GM19463 (cell line): ENCODE measurements around the gene PALLD.
"Not testable (repeated sequence)": the region's sequence is repeated elsewhere in the genome, so short reads cannot be mapped to it uniquely, and the experiment has no call there.

Experiments
- ATAC-seq: cut with Tn5 transposase; IDR thresholded peaks from one replicate; pipeline ENCODE4 v1.9.1; 2021; ENCODE audit warnings: mild to moderate bottlenecking, moderate library complexity; ENCODE audit not compliant: unreplicated experiment

The PALLD gene

DNA sequence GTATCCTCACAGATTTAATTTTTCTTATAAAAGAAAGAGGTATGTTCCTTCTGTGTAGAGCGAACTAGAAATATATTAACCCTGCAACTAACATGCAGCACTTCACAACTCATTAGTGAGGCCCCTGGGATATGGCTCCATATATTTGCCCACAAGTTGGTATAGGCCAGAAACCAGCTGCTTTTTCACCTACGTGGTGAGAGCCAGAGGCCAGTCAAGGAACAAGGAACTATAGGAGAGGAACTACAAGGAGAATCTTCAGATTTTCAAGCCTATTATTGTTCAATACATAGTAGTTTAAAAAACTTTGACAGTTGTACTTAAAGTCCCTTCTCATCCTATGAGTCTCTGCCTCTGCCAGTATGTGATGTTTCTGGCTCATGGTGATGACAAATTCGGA is 307.3 kb downstream of the PALLD start:
- no peak for ATAC-seq

DNA sequence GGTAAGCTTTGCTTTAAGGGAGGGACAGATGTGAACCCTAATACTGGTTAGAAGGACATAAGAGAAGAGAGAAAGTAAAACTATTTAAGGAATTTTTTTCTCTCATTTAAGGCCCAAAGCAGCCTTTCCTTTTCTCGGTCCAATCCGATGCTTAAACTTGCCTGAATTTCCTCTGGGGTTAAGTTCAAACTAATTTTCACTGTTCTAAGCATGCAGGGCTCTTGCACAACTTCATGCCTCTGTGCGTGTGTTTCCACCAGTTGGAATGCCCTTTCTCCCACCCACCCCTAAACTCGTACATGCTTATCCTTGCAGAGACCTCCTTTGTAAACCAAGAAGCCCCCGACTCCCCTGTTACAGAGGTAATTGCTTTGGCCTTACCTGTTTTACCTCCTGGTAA is 308.5 kb downstream of the PALLD start:
- ATAC-seq, result no peak

DNA sequence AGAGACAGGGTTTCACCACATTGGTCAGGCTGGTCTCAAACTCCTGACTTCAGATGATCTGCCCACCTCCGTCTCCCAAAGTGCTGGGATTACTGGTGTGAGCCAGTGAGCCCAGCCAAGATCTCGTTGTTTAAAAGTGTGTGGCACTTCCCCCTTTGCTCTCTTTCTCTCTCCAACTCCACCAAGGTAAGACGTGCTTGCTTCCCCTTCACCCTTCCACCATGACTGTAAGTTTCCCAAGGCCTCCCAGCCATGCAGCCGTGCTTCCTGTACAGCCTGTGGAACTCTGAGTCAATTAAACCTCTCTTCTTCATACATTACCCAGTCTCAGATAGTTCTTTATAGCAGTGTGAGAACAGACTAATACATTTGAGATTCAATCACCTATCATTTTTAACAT is 309.4 kb downstream of the PALLD start:
- ATAC-seq, result not testable (repeated sequence)

DNA sequence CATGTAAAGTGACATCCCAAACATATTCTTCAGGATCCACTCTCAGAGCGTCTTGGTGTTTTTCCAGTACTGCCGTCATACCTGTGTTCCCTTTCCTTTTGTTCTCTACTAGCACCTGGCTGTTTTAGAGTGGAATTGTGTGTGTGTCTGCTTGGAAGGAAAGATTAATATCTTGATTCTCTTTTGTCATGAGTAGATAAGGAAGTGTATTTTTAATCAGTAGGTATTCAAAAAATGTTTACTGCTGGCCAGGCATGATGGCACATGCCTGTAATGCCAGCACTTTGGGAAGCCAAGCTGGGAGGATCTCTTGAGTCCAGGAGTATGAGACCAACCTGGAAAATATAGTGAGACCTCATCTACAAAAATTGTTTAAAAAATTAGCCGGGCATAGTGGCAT is 314.4 kb downstream of the PALLD start:
- ATAC-seq, result no peak

DNA sequence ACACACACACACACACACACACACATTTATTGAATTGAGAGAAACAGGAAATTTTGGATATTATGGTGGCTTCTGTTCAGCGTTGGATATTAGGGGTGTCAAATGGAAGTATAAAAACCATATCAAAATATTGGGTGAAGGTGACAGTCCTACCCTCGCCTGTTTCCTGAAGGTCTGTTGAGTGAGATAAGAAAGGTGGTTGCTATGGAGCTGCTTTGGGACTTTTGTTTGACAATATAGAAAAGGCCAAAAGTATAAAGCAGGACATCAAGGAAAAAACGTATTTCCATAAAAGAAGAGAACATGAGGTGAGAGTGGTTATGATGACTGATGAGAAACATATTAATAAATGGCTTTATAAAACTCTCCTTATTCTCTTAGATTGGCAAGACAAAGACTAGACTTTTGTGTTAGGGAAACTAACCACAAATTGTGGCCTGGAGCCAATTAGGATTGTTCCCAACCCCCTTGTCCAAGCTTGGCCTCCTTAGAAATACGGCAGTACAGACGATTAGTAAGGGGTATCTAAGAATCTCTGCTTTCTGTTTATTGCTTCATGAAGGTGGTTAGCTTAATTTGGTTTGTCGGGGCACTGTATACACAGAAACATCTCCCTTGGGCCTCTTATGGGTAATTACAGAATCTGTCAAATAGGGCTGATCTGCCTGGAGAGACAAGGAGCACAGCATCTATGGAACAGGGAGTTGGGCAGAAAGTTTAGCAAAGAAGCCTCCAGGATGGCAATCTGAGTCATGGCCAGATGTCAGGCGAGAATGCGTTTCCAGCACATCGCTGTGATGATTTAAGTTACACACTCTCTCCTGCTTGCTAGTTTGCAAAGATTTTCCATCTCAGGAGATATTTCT is 315.2 kb downstream of the PALLD start:
- ATAC-seq, result no peak

DNA sequence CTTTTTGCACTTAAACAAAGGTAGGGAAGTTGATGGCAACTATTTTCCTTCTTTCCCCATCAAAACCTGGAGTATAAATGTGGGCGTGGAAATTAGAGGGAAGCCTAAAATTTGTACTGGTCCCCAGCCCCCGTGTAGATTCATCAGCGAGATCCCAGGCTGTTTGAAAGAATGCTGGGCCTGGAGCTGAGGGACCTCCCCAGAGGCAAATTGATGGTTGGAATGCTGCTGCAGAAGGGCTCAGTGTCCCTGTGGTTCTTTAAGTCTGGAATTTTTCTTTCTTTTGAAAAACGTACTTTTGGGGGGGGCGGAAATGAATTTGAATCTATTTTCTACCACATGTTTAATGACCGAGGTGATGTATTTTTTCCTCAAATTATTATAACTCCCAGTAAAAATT is 316.0 kb downstream of the PALLD start:
- no peak for ATAC-seq

DNA sequence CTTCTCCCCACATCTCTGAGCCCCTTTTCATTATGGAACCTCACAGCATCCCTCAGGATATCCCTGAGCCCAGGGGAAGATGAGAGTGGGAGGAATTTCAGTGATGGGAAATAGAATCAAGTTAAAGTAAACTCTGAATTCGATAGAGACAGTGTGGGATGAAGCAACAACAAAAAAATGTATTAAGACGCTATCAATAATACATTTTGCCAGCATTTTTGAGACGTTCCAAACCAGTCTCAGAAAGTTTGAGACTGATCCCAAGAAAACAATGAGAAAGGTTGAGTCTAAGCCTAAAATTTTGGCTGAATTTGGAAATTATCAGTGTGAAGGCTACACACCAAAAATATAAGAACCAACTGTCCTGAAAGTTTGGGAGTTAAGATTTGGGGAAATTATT is 317.0 kb downstream of the PALLD start:
- ATAC-seq, result no peak

DNA sequence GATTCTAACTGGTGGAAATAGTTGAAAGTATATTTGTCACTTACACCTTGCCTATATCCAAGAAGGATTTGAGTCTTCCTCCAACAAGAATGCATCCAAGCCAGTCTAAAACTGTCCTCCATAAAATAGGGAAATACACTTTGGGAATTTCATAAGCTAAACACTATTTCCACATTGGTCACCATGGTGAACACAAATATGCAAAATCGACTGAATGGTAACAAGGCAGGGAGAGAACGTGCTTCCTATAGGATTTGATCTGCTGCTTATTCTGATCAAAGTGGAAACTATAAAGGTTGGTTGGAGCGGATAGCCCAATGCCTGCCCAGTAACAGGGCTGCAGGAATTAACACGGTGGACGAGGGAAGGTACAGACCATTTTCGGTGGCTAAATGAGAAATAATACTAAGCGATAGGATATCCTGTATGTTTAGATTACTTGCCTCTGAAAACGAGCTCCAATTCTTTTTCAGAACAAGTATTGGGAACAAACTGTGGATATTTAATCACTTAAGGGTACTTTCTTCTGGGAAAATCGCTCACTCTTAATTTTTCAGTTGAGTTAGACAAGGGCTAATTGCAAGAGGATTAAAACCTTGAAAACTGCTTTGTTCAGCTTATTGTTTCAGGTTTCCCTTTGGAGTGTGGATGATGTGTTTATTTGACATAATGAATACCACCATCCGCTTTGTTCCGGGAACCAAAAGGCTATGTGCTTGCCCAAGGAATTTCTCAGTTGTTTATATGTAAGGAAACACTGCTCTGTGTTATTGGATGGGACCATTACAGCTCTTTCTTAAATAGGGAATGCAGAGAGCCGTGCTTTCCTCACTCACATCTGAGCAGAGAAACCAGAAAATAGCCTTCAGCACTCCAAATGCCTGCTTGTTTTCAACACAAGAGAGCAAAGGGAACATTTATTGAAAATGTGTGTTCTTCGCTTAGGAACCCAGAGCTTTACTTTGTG is 318.8 kb downstream of the PALLD start:
- no peak for ATAC-seq

DNA sequence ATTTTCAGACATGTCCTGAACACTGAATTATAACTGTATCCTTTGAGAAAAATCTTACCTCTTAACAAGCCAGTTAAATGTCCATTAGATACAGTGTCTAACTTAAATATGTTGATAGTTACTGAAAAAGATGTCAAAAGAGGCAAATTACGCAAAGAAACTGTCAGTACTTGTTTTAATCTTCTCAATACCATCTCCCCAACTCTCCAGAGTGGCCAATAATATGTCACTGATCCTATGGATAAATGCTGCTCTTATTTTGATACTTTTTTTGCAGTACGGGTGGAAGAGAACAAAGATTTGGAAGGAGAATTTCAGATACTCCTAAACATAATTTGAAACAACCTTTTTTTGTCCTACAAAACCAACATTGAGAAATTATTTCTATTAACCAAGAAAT is 320.5 kb downstream of the PALLD start:
- ATAC-seq, result no peak

DNA sequence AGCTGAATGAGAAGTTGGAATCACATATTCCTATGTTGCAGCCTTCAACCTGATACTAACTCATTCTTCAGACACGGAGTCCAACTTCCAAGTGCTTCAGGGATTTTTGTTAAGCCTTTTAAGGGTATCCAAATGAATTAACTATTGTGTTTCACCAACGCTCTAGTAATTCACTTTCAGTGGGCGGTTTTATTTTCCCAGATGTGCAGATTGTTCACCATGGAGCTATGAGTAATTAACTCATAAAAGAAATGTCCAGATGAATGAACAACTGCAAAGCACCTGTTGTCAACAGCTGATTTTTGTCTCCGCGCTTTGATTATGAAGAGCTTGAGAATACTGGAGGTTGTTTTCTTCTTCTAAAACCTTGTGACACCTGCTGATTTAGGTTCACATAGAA is 325.6 kb downstream of the PALLD start:
- no peak for ATAC-seq

DNA sequence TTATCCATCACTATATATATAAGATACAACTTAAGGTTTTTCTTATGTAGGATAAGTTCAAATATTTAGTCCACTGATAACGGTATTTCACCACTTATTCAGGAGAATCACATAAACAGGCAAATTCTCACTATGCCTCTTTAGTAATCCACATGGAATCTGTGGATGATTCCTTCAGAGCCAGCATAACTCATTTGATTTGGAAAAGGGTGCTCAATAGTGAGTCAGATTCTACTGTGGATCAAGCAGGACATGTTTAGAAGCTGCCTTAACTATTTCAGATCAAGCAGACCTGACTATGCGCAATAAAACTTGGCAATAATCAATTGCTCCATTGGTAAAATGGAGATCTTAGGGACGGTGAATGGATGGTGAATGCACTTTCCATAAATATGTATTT is 329.1 kb downstream of the PALLD start:
- no peak for ATAC-seq

DNA sequence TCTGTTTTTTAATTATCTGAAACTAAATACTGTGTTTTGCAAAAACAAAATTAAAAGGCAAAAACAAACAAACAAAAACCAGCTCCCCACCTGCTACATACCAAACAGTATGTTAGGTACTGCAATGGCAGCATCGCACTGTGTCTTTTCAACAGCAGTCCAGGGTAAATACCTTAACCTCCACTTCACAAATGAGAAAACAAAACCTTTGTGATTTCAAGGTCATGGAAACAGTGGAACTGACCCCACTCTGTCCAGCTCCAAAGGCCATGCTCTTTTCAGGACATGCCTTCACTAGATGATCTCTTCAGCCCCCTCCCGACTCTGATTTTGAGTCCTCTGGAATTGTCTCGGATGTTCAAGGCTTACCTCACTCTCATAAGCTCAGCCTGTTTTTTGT is 329.8 kb downstream of the PALLD start:
- ATAC-seq, result no peak

DNA sequence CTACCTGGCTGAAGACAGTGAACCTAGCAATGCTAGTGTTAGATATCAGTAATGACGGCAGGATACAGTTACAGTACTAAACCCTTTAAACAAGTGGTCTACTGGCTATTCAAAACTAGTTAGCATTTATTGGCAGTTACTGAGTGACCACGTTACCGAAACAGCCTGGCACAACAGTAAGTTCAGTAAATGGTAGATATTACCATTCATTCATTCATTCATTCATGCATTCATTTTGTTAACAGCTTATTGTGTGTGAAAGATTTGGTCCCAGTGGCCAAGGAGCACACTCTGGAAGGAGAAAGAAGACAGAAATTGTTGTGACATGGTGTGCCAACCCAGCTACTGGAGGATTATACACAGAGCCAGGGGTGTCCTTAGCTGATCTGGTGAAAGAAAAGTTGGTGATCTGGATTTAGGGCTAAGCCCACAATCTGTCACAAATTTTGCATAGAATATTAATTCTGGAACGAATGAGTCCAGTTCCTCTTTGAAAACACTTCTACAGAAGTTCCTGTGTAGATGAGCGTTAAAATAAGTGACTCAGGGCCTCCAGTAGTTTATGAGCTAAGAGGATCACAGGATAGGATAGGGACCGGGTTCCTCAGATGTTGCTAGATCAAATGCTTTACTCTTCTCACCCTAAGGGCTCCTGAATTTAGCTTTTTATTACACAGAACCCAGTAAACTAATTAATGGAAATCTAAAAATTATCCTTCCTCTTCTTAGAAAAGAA is 334.1 kb downstream of the PALLD start:
- ATAC-seq, result no peak

DNA sequence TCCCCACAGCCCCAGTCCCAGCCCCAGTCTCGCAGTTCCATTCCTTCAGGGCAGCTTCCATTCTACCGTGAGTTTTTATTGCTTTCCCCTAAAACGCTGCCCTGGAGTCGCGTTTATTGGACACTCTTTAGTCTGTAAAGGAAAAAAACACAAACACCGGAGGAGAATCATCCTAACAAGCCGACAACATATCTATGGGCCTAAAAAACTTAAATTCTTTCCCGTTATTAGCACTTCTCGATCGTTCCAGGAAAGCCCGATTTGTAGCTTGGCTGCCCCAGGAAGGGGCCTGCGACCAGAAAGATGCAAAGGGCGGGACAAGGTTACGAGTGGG is 334.7 kb downstream of the PALLD start:
- ATAC-seq, result peak; percentile 3

DNA sequence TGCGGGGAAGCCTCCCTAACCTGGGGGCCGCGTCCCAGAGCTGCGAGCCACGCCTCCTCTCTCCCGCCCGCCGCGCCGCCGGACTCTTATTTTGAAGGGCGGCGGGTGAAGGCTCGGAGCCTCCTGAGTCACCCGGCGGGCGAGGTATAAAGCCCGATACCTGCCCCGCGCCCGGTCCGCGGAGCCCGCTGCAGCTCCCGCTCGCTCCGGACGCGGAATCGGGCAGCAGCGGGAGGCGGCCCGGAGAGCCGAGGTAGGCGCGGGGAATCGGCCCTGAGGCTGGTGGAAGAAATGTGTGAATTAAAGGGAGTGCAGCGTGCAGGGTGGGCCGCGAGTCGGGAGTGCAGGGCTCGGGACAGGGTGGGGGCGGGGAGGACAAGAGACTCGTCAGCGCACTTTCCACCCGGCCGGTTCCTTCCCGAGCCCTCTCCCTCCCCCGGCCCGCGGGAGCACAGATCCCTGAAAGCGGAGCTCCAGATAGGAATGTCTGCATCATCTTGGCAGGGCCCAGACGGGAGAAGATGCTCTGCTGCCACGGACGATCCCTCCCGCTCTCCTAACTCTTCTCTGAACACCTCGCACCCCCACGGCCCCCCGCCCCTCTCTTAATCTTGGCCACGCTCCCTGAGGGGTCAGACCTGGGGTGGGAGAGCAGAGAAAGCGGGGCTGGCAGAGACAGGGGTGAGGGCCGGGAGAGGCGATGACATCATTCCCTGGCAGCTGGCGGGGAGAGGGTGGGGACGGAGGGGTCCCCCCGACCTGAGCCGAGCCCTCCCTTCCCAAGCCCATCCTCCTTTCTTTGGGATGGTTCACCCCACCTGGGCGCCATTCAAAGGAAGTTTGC is 335.3 kb downstream of the PALLD start:
- peak; percentile 91 for ATAC-seq

DNA sequence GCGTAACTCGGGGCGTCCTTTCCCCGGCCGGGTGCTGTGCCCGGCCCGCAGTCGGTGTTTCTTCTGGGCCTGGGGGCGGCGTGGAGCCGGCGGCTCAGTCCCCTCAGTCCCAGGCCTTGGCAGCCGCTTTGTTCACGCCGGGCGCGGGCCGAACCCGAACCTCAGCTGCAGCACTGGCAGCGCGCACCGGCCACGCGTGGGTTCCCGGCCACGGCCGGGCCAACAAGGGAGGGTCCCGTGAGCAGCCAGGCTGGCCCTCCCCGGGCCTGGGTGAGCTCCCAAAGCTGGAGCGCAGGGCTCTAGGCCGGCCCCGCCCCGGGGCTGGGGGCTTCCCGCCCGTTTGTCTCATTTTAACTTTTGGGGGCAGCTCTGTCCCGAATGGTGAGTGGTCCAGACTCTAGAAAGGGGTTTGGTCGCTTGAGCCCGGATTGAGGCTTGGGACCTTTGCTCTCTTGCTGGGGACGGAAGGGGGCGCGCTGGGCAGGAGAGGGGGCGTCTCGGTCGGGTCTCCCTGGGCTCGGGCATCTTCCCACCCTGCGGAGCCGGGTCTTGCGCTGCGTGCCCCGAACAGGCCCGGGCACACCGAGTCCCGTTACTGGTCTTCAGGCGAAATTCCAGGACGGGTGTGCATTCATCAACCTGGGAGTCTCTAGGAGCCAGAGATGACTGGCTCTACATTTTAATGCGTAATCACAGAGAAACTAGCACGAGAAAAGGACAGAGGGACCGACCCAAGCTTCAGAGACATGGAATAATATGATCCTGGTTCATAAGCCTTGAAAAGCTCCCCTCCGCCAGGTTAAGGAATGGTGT is 336.1 kb downstream of the PALLD start:
- peak; percentile 8 for ATAC-seq

DNA sequence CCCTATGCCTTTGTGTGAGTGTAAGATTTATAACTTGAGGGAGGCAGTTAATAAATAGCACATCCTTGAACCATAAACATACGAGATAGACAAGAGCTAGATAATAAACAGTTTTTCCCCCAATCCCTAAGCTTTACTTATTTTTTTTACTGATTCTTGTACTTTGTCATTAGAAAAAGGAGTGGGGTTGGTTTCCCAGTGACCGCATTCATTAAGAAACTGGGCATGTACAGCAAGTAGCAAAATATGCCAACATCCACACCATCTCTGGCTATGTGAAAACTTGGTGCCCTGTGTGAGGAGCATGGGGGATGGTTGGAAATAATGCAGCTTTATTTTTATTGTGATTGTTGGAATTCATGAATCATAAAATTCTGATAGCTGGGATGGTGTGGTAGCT is 337.0 kb downstream of the PALLD start:
- no peak for ATAC-seq

DNA sequence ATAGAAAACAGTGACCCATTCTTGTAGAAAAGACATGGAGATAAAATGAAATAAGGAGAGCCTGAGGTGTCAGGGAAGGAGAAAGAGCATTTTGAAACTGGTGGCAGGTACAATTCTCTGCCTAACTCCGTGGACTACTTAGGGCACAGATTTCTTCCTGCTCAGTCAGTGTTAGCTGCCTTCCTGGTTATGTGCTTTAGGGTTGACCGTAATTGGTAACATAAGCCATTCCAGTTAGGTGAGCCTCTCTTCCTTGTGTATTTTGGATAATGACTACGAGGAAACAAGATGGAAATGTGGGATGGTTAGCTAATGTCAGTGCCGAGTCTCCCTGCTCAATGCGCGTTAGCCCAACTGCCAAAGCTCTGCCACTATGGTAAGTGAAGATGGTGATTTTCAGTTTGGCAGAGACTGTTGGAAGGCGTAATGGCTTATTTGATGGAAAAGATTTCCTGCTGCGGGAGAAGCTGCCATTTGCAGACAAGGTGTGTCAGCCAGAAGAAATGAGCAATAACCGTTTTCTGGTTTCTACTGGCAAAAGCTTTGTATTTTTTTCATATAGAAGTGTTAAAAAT is 339.1 kb downstream of the PALLD start:
- no peak for ATAC-seq

DNA sequence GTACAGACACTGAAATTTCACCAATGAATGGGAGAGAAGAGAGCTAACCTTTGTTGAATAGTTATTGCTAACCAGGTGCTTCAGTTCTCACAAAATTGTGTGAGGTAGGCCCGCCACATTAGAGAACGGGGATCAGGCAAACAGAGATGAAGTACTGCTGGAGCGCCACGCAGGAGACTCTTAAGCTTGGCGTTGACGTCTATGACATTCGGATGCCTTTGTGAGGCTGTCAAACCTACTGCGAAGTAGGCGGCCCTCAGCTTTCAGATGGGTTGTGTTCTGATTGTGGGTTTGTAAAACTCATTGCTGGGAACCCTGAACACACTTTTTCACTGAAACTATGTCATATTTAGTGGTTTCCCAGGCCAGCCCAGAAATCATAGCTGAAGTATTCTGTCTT is 339.6 kb downstream of the PALLD start:
- no peak for ATAC-seq
